WERI-Rb-1 (cell line): ENCODE data around the gene BTBD17.

ENCODE experiments used
- DNase-seq: peaks from one replicate; pipeline ENCODE4 v3.0.0-alpha.2; 2020
- H3K27ac ChIP-seq: fragments of 250-450 bp; sonication (Bioruptor Pico); 2 replicates; pipeline ENCODE4 v1.5.1; 2020; ENCODE audit warnings: mild to moderate bottlenecking, moderate library complexity
- H3K27me3 ChIP-seq: fragments of 250-450 bp; sonication (Bioruptor Pico); 2 replicates; pipeline ENCODE4 v1.5.1; 2021; ENCODE audit warnings: mild to moderate bottlenecking, low read depth, moderate library complexity; ENCODE audit not compliant: insufficient read depth, severe bottlenecking
- H3K36me3 ChIP-seq: fragments of 250-450 bp; sonication (Bioruptor Pico); 2 replicates; pipeline ENCODE4 v1.5.1; 2020; ENCODE audit warnings: mild to moderate bottlenecking, moderate library complexity
- H3K4me3 ChIP-seq: 2 replicates; pipeline ENCODE4 v1.5.1; 2011; ENCODE audit warnings: low read depth, mild to moderate bottlenecking, control low read depth, low read length
- H3K9me3 ChIP-seq: fragments of 250-450 bp; sonication (Bioruptor Pico); 2 replicates; pipeline ENCODE4 v1.5.1; 2021; ENCODE audit warnings: mild to moderate bottlenecking, moderate library complexity; ENCODE audit not compliant: severe bottlenecking
- TF ChIP-seq, protein P1 (sequence below): IDR thresholded peaks from 2 replicates; pipeline ENCODE4 v1.5.1; 2011; ENCODE audit warnings: low read depth, mild to moderate bottlenecking, control low read depth, inconsistent platforms, low read length

BTBD17 gene

GRCh38 chr17:74358697-74359096 is 3.0 kb downstream of the BTBD17 start:
- Histone ChIP-seq H3K9me3 (no peaks in the 10 kb centered on the region), H3K27me3 (no peaks in the 10 kb centered on the region), H3K36me3 (no peaks in the 10 kb centered on the region), H3K4me3 (no peak overlapping the region), H3K27ac (no peak overlapping the region)
- TF ChIP-seq, protein P1, sequence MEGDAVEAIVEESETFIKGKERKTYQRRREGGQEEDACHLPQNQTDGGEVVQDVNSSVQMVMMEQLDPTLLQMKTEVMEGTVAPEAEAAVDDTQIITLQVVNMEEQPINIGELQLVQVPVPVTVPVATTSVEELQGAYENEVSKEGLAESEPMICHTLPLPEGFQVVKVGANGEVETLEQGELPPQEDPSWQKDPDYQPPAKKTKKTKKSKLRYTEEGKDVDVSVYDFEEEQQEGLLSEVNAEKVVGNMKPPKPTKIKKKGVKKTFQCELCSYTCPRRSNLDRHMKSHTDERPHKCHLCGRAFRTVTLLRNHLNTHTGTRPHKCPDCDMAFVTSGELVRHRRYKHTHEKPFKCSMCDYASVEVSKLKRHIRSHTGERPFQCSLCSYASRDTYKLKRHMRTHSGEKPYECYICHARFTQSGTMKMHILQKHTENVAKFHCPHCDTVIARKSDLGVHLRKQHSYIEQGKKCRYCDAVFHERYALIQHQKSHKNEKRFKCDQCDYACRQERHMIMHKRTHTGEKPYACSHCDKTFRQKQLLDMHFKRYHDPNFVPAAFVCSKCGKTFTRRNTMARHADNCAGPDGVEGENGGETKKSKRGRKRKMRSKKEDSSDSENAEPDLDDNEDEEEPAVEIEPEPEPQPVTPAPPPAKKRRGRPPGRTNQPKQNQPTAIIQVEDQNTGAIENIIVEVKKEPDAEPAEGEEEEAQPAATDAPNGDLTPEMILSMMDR = no peak
- no peak for DNase-seq

GRCh38 chr17:74357466-74357809 is 4.2 kb downstream of the BTBD17 start:
- H3K4me3 ChIP-seq = no peak overlapping the region
- TF ChIP-seq, protein P1 = no peak
- H3K27me3 ChIP-seq = no peaks in the 10 kb centered on the region
- H3K36me3 ChIP-seq = no peaks in the 10 kb centered on the region
- no peak for DNase-seq
- H3K27ac ChIP-seq = no peak overlapping the region
- H3K9me3 ChIP-seq = no peaks in the 10 kb centered on the region

GRCh38 chr17:74356646-74357465 is 4.8 kb downstream of the BTBD17 start:
- Histone ChIP-seq H3K9me3 (no peaks in the 10 kb centered on the region), H3K4me3 (no peak overlapping the region), H3K27ac (no peak overlapping the region), H3K36me3 (no peaks in the 10 kb centered on the region), H3K27me3 (no peaks in the 10 kb centered on the region)
- DNase-seq = no peak
- TF ChIP-seq, protein P1 = no peak

GRCh38 chr17:74355065-74355464 is 6.6 kb downstream of the BTBD17 start:
- H3K9me3 ChIP-seq = no peaks in the 10 kb centered on the region
- no peaks in the 10 kb centered on the region for H3K27me3 ChIP-seq
- peak overlapping the region; percentile 92 for H3K27ac ChIP-seq
- H3K36me3 ChIP-seq = no peaks in the 10 kb centered on the region
- TF ChIP-seq, protein P1 = no peak
- no peak overlapping the region for H3K4me3 ChIP-seq
- DNase-seq = no peak

DNA sequence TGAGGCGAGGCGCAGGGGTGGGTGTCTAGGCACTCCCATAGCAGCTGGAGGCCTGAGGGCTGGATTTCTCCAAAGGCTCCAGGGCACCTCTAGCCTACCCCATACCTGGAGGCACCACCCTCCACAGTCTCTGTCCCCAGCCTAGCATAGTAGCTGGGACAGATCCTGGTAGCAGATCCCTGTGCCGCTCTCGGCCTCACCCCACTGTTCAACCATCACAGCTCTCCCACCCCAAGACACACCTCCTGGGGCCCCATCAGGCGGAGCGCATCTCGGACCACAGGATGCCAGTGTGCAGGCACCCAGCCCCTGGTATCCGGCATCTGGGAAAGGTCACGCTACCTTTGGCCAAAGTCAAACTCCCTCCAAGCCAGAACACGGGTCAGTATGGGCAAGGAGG is 7.1 kb downstream of the BTBD17 start:
- TF ChIP-seq, protein P1 = no peak
- Histone ChIP-seq H3K9me3 (no peaks in the 10 kb centered on the region), H3K27me3 (no peaks in the 10 kb centered on the region), H3K4me3 (peak overlapping the region; percentile 16), H3K36me3 (no peaks in the 10 kb centered on the region), H3K27ac (peak overlapping the region; percentile 92)
- DNase-seq = no peak

DNA sequence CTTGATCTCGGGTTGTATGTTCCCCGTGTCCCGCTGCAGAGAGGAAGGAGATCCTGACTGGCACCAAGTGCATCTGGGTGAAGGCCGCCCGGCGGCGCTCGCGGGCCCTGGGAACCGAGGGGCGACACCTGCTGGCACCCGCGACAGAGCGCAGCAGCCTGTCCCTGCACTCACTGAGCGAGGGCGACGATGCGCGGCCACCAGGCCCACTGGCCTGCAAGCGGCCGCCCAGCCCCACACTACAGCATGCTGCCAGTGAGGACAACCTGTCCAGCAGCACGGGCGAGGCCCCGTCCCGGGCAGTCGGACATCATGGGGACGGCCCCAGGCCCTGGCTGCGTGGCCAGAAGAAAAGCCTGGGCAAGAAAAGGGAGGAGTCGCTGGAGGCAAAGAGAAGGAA is 7.5 kb downstream of the BTBD17 start:
- Histone ChIP-seq H3K27ac (peak overlapping the region; percentile 92), H3K9me3 (no peaks in the 10 kb centered on the region), H3K36me3 (no peaks in the 10 kb centered on the region), H3K27me3 (no peaks in the 10 kb centered on the region), H3K4me3 (peak overlapping the region; percentile 27)
- TF ChIP-seq, protein P1 = peak; percentile 100
- peak; percentile 97 for DNase-seq
